Left cardiac atrium (tissue), 4 donors: ENCODE measurements around the gene IRF5. TPM values are rescaled to one million over a fixed set of nuclear protein-coding genes. Genes with fewer than 3 reads are reported as not detected.
"Not testable (repeated sequence)": the region's sequence is repeated elsewhere in the genome, so short reads cannot be mapped to it uniquely, and the experiment has no call there.

Source experiments
- ATAC-seq, 2 donors: fragments of 200-7000 bp; cut with Tn5 transposase; one replicate each; pipeline ENCODE4 v1.9.1; 2020; ENCODE audit warnings: mild to moderate bottlenecking in 2 of 2, moderate library complexity in 2 of 2
- DNase-seq: peaks from one replicate; pipeline ENCODE4 v3.0.0-alpha.2; 2020
- intact Hi-C, 2 donors: fragments of 100-400 bp; cut with DNase I; formaldehyde crosslinking; loops; one replicate each; pipeline versions ENCODE4 v1.14.1 to v1.15.1; 2022 to 2023
- total RNA-seq, 2 donors: library from RNA; stranded (reverse); fragmentation: NEBNext Ultra II Directional; extraction: Animal tissue kit (Norgen Biotek cat#: 25700); gene quantifications; one replicate each; pipeline ENCODE4 v1.2.1, GENCODE V29; 2021
- donor health status: DM: no; HTN: yes; CAD: no.
- donor health status: DM: no; HTN: yes; CAD: no; lungs with severe emphysema.
- donor health status: DM: yes; HTN: yes; CAD: no.
- donor health status: Dilated cardiomyopathy.

IRF5 gene
- total RNA-seq, 2 donors from 2014 or later: 4.6 to 5.6 TPM

GRCh38 chr7:128934361-128935341 is 3.1 kb upstream of the IRF5 start:
- no peak for DNase-seq
- intact Hi-C loops: no loop called here
- peak in 1 of 2 donors; percentile 8 for ATAC-seq

GRCh38 chr7:128935342-128935730 is 2.4 kb upstream of the IRF5 start:
- no peak for DNase-seq
- ATAC-seq: no peak

GRCh38 chr7:128936798-128937197 is 929 bp upstream of the IRF5 start:
- no peak for DNase-seq
- ATAC-seq: no peak
- intact Hi-C loops: no loop called here

More at GRCh38 chr7:128935342-128935730, 2.4 kb upstream of the IRF5 start:
- intact Hi-C loops: no loop called here

DNA sequence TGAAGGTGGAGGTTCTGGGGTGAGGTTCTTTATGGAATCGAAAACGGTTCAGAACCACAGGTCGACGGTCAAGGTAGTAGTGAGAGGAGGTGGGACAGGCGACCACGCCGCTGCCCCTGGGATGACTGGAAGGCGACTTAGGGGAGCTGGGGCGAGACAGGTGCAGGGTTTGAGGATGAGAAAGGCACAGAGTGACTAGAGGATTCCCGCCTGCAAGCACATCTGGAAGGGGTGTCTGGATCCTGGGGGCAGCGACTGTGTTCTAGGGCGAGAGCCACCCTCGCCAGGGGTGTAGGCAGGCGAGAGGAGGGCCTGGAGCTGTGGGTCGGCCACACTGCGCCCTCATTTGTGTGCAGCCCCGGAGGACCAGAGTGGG is 468 bp upstream of the IRF5 start:
- no peak for DNase-seq
- ATAC-seq: no peak
- intact Hi-C loops: no loop called here

DNA sequence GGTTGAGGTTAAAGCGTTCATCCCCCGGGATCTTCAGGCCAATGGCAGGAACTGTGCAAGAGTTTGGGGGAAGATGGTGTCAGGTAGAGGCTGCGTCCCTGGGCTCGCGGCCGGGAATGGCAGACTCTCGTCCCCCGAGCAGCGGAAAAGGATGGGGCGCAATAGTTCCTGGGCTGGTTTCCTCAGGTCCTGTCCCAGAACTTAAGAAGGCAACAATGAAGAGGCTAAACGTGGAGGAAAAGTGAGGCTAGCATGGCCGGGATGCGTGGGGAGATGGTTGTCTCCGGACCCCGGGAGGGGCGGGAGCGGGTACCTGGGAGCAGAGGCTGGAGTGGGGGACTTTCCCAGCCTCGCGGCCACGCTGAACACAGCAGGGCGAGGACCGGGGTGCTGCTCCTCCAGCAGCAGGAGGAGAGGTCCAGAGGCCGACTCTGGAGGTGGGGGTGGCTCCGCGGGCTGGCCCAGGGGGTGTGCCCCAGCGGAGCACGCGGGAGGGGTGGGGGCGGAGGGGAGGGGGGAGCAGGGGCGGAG is 882 bp downstream of the IRF5 start:
- intact Hi-C loops: no loop called here
- ATAC-seq (peak in 1 of 2 donors; percentile 35), DNase-seq (no peak)

- no peak for DNase-seq
- ATAC-seq: peak; percentile 10 to 38
- intact Hi-C loops: no loop called here
Measured at GRCh38 chr7:128939075-128939860, 1.5 kb downstream of the IRF5 start.

GRCh38 chr7:128939861-128940410 is 2.2 kb downstream of the IRF5 start:
- no peak for DNase-seq
- intact Hi-C loops: no loop called here
- peak in 1 of 2 donors; percentile 14 for ATAC-seq

DNA sequence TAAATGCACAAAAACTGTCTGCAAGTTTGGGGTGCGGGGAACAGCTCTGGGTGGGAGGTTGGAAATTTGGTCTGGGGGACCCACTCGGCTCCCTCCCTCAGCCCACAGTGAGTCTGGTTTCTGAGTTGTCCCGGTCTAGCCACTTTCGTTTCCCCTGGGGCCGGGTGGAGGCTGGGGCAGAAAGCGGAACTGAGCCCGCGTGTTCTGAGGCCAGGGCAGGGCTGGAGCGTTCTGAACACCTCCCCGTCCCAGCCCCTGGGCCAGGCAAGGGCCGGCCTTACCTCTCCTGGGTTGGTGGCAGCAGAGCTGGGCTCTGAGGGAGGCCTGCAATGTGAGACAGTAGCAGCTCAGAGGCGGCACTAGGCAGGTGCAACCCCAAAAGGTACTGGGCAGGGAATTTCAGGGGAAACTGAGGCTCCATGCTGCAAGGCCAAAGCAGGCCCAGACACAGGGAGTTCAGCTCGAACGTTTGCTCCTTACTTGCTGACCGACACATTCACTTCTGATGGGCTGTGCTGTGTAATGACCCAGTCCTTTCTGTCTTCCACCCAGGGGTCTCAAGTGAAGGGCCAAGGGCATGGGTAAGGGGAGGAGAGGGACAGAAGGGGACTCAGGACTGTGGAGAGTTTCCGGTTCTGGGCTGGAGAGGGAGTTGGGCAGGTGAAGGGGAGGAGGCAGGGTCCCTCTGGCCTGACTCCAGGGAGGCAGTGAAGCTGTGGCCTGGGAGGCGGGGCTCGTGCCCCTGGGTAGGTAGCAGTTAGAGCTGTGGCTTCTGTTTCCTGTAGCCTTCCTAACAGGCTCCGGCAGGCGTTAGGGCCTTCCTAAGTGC is 3.0 kb downstream of the IRF5 start:
- intact Hi-C loops: no loop called here
- ATAC-seq: peak in 1 of 2 donors; percentile 55
- DNase-seq: peak; percentile 63

GRCh38 chr7:128941323-128941890 is 3.7 kb downstream of the IRF5 start:
- DNase-seq: no peak
- intact Hi-C loops: no loop called here
- no peak for ATAC-seq

GRCh38 chr7:128941946-128942526 is 4.3 kb downstream of the IRF5 start:
- intact Hi-C loops: no loop called here
- ATAC-seq (no peak), DNase-seq (no peak)

GRCh38 chr7:128943251-128943650 is 5.5 kb downstream of the IRF5 start:
- intact Hi-C loops, DNase-seq, ATAC-seq: not testable (repeated sequence)

DNA sequence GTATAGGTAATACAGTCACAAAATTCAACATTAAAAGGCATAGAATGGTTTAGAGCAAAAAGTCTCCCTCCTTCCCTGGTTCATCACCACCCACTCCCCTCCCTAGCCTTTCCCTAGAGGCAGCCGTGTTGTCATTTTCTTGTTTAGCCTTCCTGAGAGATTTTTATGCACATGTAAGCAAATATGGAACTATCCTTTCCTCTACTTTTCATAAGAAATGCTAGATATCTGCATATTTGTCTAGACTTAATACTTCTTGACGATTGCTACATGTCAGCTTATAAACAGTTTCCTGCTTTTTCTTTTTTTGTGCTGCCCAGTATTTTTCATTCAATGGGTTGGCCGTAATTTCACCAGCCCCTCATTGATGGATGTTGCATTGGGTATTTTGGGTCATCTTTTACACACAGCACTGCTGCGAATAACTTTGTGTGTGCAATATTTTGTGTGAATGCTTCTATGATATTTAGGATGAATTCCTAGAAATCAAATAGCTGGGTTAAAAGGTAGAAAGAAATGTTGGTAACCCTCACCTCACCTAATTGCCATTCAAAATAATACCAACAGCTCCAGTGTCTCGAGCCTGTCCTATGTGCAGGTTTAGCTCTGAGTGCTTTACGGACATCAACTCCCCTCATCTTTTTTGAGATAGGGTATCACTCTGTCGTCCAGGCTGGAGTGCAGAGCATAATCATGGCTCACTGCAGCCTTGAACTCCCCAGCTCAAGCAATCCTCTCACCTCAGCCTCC is 6.9 kb downstream of the IRF5 start:
- no peak for DNase-seq
- no peak for ATAC-seq
- intact Hi-C loops: no loop called here

GRCh38 chr7:128945668-128946366 is 8.1 kb downstream of the IRF5 start:
- intact Hi-C loops: no loop called here

DNA sequence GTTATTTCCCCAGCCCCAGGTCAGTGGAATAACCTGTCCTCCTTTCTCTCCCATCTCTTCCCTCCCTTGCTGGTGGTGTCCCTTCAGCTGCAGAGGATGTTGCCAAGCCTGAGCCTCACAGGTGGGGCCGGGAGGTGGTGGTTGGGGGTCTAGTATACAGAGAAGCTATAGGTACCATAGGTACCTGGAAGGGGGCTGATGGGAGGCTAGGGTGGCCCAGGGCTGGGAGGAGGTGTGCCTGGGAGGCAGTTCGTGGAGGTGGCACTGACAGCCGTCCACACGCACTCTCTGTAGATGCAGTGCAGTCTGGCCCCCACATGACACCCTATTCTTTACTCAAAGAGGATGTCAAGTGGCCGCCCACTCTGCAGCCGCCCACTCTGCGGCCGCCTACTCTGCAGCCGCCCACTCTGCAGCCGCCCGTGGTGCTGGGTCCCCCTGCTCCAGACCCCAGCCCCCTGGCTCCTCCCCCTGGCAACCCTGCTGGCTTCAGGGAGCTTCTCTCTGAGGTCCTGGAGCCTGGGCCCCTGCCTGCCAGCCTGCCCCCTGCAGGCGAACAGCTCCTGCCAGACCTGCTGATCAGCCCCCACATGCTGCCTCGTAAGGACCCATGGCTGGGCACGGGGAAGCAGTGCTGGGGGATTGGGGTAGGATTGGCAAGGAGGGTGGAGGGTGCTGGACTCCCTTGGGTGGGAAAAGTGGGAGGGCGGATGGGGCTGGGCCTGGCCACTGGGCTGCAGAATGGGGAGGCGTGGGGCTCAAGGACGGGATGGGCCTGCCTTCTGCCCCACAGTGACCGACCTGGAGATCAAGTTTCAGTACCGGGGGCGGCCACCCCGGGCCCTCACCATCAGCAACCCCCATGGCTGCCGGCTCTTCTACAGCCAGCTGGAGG is 9.5 kb downstream of the IRF5 start:
- DNase-seq: no peak
- intact Hi-C loops: no loop called here
- ATAC-seq: no peak

More at GRCh38 chr7:128945668-128946366, 8.1 kb downstream of the IRF5 start:
- no peak for DNase-seq
- ATAC-seq: no peak

DNA sequence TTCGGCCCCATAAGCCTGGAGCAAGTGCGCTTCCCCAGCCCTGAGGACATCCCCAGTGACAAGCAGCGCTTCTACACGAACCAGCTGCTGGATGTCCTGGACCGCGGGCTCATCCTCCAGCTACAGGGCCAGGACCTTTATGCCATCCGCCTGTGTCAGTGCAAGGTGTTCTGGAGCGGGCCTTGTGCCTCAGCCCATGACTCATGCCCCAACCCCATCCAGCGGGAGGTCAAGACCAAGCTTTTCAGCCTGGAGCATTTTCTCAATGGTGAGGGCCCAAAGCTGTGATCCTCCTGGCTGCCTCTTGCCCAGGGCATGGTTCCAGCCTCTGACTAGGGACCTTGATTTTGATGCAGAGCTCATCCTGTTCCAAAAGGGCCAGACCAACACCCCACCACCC is 10.1 kb downstream of the IRF5 start:
- ATAC-seq (no peak), DNase-seq (no peak)
- intact Hi-C loops: no loop called here
